SK-N-SH (cell line): ENCODE results near the gene PGGHG.

ENCODE experiments used
- CHD2 ChIP-seq: fragments of 150-350 bp; IDR thresholded peaks from 2 replicates; pipeline ENCODE4 v1.6.1; 2018; ENCODE audit warnings: low read length; ENCODE audit not compliant: partially characterized antibody
- ELF1 ChIP-seq: IDR thresholded peaks from 2 replicates; pipeline ENCODE4 v1.4.0; 2012
- EP300 ChIP-seq, 2 experiments: IDR thresholded peaks; 2 replicates each; pipeline versions ENCODE4 v1.4.0 to v1.6.1; 2012; ENCODE audit warnings: borderline replicate concordance in 1 of 2, low read depth in 1 of 2, low read length in 1 of 2
- EZH2phosphoT487 ChIP-seq: fragments of 200-600 bp; sonication (generic); IDR thresholded peaks from 2 replicates; pipeline ENCODE4 v1.6.1; 2017; ENCODE audit warnings: low read depth, mixed run types, mild to moderate bottlenecking, antibody characterized with exemption, moderate library complexity, borderline replicate concordance
- GABPA ChIP-seq: IDR thresholded peaks from 2 replicates; pipeline ENCODE4 v1.4.0; 2012; ENCODE audit warnings: low read depth, mild to moderate bottlenecking
- POLR2AphosphoS5 ChIP-seq: IDR thresholded peaks from 2 replicates; pipeline ENCODE4 v1.6.1; 2012; ENCODE audit warnings: low read depth, low read length
- SIN3A ChIP-seq: IDR thresholded peaks from 2 replicates; pipeline ENCODE4 v1.6.1; 2012; ENCODE audit warnings: low read depth, mild to moderate bottlenecking, low read length, moderate library complexity, borderline replicate concordance
- TAF1 ChIP-seq: IDR thresholded peaks from 2 replicates; pipeline ENCODE4 v1.6.1; 2012; ENCODE audit warnings: low read depth, mild to moderate bottlenecking, low read length, moderate library complexity, borderline replicate concordance
- TEAD4 ChIP-seq: IDR thresholded peaks from 2 replicates; pipeline ENCODE4 v1.4.0; 2012; ENCODE audit warnings: mild to moderate bottlenecking, borderline replicate concordance; ENCODE audit not compliant: insufficient read depth
- YY1 ChIP-seq: IDR thresholded peaks from 2 replicates; pipeline ENCODE4 v1.4.0; 2012; ENCODE audit warnings: low read depth, mild to moderate bottlenecking
- TF ChIP-seq, protein P1 (sequence below): fragments of 200-600 bp; sonication (generic); IDR thresholded peaks from 2 replicates; pipeline ENCODE4 v1.6.1; 2017; ENCODE audit warnings: antibody characterized with exemption, mild to moderate bottlenecking, moderate library complexity
- TF ChIP-seq, protein P2 (sequence below): IDR thresholded peaks from 2 replicates; pipeline ENCODE4 v1.6.1; 2012; ENCODE audit warnings: mild to moderate bottlenecking, low read depth, low read length, moderate library complexity
- TF ChIP-seq, protein P3 (sequence below): fragments of 150-350 bp; IDR thresholded peaks from 2 replicates; pipeline ENCODE4 v1.6.1; 2017; ENCODE audit warnings: antibody characterized with exemption, low read length, low read depth, borderline replicate concordance

- TF ChIP-seq GABPA (no peak), POLR2AphosphoS5 (no peak), CHD2 (no peak), TEAD4 (no peak), YY1 (no peak), TAF1 (no peak), SIN3A (no peak), EZH2phosphoT487 (no peak), EP300 (IDR thresholded peaks at IDR 0.05; ENCODE audit: borderline replicate concordance in 1 of 2, low read depth in 1 of 2, low read length in 1 of 2) (no peak), ELF1 (no peak)
- TF ChIP-seq, protein P1, sequence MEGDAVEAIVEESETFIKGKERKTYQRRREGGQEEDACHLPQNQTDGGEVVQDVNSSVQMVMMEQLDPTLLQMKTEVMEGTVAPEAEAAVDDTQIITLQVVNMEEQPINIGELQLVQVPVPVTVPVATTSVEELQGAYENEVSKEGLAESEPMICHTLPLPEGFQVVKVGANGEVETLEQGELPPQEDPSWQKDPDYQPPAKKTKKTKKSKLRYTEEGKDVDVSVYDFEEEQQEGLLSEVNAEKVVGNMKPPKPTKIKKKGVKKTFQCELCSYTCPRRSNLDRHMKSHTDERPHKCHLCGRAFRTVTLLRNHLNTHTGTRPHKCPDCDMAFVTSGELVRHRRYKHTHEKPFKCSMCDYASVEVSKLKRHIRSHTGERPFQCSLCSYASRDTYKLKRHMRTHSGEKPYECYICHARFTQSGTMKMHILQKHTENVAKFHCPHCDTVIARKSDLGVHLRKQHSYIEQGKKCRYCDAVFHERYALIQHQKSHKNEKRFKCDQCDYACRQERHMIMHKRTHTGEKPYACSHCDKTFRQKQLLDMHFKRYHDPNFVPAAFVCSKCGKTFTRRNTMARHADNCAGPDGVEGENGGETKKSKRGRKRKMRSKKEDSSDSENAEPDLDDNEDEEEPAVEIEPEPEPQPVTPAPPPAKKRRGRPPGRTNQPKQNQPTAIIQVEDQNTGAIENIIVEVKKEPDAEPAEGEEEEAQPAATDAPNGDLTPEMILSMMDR = no peak
- TF ChIP-seq, protein P2, sequence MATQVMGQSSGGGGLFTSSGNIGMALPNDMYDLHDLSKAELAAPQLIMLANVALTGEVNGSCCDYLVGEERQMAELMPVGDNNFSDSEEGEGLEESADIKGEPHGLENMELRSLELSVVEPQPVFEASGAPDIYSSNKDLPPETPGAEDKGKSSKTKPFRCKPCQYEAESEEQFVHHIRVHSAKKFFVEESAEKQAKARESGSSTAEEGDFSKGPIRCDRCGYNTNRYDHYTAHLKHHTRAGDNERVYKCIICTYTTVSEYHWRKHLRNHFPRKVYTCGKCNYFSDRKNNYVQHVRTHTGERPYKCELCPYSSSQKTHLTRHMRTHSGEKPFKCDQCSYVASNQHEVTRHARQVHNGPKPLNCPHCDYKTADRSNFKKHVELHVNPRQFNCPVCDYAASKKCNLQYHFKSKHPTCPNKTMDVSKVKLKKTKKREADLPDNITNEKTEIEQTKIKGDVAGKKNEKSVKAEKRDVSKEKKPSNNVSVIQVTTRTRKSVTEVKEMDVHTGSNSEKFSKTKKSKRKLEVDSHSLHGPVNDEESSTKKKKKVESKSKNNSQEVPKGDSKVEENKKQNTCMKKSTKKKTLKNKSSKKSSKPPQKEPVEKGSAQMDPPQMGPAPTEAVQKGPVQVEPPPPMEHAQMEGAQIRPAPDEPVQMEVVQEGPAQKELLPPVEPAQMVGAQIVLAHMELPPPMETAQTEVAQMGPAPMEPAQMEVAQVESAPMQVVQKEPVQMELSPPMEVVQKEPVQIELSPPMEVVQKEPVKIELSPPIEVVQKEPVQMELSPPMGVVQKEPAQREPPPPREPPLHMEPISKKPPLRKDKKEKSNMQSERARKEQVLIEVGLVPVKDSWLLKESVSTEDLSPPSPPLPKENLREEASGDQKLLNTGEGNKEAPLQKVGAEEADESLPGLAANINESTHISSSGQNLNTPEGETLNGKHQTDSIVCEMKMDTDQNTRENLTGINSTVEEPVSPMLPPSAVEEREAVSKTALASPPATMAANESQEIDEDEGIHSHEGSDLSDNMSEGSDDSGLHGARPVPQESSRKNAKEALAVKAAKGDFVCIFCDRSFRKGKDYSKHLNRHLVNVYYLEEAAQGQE = no peak
- TF ChIP-seq, protein P3, sequence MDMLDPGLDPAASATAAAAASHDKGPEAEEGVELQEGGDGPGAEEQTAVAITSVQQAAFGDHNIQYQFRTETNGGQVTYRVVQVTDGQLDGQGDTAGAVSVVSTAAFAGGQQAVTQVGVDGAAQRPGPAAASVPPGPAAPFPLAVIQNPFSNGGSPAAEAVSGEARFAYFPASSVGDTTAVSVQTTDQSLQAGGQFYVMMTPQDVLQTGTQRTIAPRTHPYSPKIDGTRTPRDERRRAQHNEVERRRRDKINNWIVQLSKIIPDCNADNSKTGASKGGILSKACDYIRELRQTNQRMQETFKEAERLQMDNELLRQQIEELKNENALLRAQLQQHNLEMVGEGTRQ = no peak
These were observed 39.1 kb downstream of the PGGHG start for GRCh38 chr11:328012-328411.
